PC-3 (cell line): ENCODE results near the gene ZFP90.

ENCODE experiments used
- CTCF ChIP-seq: fragments of 300-600 bp; sonication (generic); conservative IDR thresholded peaks from 2 replicates; pipeline ENCODE4 v1.5.1; 2017; ENCODE audit warnings: antibody characterized with exemption, low read depth, mild to moderate bottlenecking, low read length
- EZH2phosphoT487 ChIP-seq: fragments of 300-600 bp; sonication (generic); IDR thresholded peaks from 2 replicates; pipeline ENCODE4 v1.6.1; 2018; ENCODE audit warnings: mild to moderate bottlenecking, antibody characterized with exemption, low read length, borderline replicate concordance

- TF ChIP-seq CTCF = no peak
- no peak for TF ChIP-seq EZH2phosphoT487
These were observed at the start of gene ZFP90 for GRCh38 chr16:68538880-68539701.
